ENCODE data around the gene KIF6.

Gene KIF6

GRCh38 chr6:39370390-39370789, 354.8 kb downstream of the KIF6 start:
- no peak overlapping the region for H3K27ac ChIP-seq
- H3K4me3 ChIP-seq, result no peak overlapping the region

GRCh38 chr6:39369987-39370386, 355.2 kb downstream of the KIF6 start:
- H3K4me3 ChIP-seq, result no peak overlapping the region

GRCh38 chr6:39367700-39368099, 357.5 kb downstream of the KIF6 start:
- Histone ChIP-seq H3K4me3 (no peak overlapping the region), H3K27ac (no peak overlapping the region)

More at GRCh38 chr6:39369987-39370386, 355.2 kb downstream of the KIF6 start:
- no peak overlapping the region for H3K27ac ChIP-seq

GRCh38 chr6:39366931-39367618, 358.1 kb downstream of the KIF6 start:
- Histone ChIP-seq H3K27ac (no peak overlapping the region), H3K4me3 (no peak overlapping the region)

GRCh38 chr6:39365281-39366074, 359.7 kb downstream of the KIF6 start:
- no peak overlapping the region for H3K27ac ChIP-seq
- no peak overlapping the region for H3K4me3 ChIP-seq

GRCh38 chr6:39363280-39363679, 361.9 kb downstream of the KIF6 start:
- Histone ChIP-seq H3K27ac (no peak overlapping the region), H3K4me3 (no peak overlapping the region)

- no peak overlapping the region for H3K27ac ChIP-seq
- H3K4me3 ChIP-seq, result no peak overlapping the region
Observed at GRCh38 chr6:39362487-39362865, 362.7 kb downstream of the KIF6 start.

- Histone ChIP-seq H3K4me3 (no peak overlapping the region), H3K27ac (no peak overlapping the region)
Observed at GRCh38 chr6:39361657-39362486, 363.3 kb downstream of the KIF6 start.

- no peak overlapping the region for H3K27ac ChIP-seq
- no peak overlapping the region for H3K4me3 ChIP-seq
Observed at GRCh38 chr6:39360378-39360777, 364.8 kb downstream of the KIF6 start.

- Histone ChIP-seq H3K27ac (no peak overlapping the region), H3K4me3 (no peak overlapping the region)
Observed at GRCh38 chr6:39357998-39358686, 367.1 kb downstream of the KIF6 start.

- Histone ChIP-seq H3K27ac (no peak overlapping the region), H3K4me3 (no peak overlapping the region)
Observed at GRCh38 chr6:39353698-39354315, 371.4 kb downstream of the KIF6 start.

GRCh38 chr6:39350723-39351505, 374.3 kb downstream of the KIF6 start:
- Histone ChIP-seq H3K4me3 (no peak overlapping the region), H3K27ac (no peak overlapping the region)

- H3K27ac ChIP-seq, result no peak overlapping the region
- H3K4me3 ChIP-seq, result no peak overlapping the region
Observed at GRCh38 chr6:39348740-39349139, 376.5 kb downstream of the KIF6 start.

GRCh38 chr6:39347906-39348585, 377.2 kb downstream of the KIF6 start:
- no peak overlapping the region for H3K4me3 ChIP-seq

GRCh38 chr6:39347206-39347605, 378.0 kb downstream of the KIF6 start:
- no peak overlapping the region for H3K4me3 ChIP-seq
- H3K27ac ChIP-seq, result no peak overlapping the region

More at GRCh38 chr6:39347906-39348585, 377.2 kb downstream of the KIF6 start:
- no peak overlapping the region for H3K27ac ChIP-seq

- no peak overlapping the region for H3K4me3 ChIP-seq
- no peak overlapping the region for H3K27ac ChIP-seq
Observed at GRCh38 chr6:39344821-39345280, 380.4 kb downstream of the KIF6 start.

- Histone ChIP-seq H3K27ac (no peak overlapping the region), H3K4me3 (no peak overlapping the region)
Observed at GRCh38 chr6:39343396-39343870, 381.8 kb downstream of the KIF6 start.

All from skin epidermis (tissue), 12 donors.